HL-60 (cell line): ENCODE data around the gene NOS1AP.

Source experiments
- GABPA ChIP-seq: IDR thresholded peaks from 2 replicates; pipeline ENCODE4 v1.6.1; 2012; ENCODE audit warnings: low read depth
- POLR2AphosphoS5 ChIP-seq: IDR thresholded peaks from 2 replicates; pipeline ENCODE4 v1.6.1; 2012; ENCODE audit warnings: low read depth
- SPI1 ChIP-seq: IDR thresholded peaks from 2 replicates; pipeline ENCODE4 v1.6.1; 2012; ENCODE audit warnings: low read depth, mild to moderate bottlenecking, borderline replicate concordance
- TF ChIP-seq, protein P1 (sequence below): IDR thresholded peaks from one replicate; pipeline ENCODE4 v1.5.1; 2011; ENCODE audit warnings: low read length, control low read depth, inconsistent platforms; ENCODE audit not compliant: insufficient read depth
- TF ChIP-seq, protein P2 (sequence below): IDR thresholded peaks from 2 replicates; pipeline ENCODE4 v1.6.1; 2012; ENCODE audit warnings: low read depth; ENCODE audit not compliant: insufficient replicate concordance

DNA sequence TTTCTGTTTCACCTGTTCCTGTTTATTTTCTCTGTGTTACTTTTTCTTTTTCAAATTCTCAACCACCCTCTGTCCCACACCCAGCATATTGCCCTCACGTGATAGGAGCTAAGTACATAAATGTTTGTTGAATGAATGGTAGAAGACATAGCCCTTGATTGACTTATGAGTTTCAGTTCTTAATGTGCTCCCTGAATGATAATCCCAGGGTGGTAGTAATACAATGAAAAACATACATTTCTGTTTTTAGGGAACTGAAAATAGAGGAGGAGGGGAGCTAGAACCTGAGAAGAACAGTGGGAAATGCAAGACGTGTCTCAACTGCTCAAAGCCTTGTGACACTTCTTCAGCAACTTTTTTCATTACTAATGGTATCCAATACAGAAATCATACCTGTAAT lies 160.1 kb downstream of the NOS1AP start:
- TF ChIP-seq, protein P1, sequence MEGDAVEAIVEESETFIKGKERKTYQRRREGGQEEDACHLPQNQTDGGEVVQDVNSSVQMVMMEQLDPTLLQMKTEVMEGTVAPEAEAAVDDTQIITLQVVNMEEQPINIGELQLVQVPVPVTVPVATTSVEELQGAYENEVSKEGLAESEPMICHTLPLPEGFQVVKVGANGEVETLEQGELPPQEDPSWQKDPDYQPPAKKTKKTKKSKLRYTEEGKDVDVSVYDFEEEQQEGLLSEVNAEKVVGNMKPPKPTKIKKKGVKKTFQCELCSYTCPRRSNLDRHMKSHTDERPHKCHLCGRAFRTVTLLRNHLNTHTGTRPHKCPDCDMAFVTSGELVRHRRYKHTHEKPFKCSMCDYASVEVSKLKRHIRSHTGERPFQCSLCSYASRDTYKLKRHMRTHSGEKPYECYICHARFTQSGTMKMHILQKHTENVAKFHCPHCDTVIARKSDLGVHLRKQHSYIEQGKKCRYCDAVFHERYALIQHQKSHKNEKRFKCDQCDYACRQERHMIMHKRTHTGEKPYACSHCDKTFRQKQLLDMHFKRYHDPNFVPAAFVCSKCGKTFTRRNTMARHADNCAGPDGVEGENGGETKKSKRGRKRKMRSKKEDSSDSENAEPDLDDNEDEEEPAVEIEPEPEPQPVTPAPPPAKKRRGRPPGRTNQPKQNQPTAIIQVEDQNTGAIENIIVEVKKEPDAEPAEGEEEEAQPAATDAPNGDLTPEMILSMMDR = no peak
- TF ChIP-seq POLR2AphosphoS5 (no peak), GABPA (no peak), SPI1 (peak; percentile 34; the same call in 1 of the 2 replicates)
- TF ChIP-seq, protein P2, sequence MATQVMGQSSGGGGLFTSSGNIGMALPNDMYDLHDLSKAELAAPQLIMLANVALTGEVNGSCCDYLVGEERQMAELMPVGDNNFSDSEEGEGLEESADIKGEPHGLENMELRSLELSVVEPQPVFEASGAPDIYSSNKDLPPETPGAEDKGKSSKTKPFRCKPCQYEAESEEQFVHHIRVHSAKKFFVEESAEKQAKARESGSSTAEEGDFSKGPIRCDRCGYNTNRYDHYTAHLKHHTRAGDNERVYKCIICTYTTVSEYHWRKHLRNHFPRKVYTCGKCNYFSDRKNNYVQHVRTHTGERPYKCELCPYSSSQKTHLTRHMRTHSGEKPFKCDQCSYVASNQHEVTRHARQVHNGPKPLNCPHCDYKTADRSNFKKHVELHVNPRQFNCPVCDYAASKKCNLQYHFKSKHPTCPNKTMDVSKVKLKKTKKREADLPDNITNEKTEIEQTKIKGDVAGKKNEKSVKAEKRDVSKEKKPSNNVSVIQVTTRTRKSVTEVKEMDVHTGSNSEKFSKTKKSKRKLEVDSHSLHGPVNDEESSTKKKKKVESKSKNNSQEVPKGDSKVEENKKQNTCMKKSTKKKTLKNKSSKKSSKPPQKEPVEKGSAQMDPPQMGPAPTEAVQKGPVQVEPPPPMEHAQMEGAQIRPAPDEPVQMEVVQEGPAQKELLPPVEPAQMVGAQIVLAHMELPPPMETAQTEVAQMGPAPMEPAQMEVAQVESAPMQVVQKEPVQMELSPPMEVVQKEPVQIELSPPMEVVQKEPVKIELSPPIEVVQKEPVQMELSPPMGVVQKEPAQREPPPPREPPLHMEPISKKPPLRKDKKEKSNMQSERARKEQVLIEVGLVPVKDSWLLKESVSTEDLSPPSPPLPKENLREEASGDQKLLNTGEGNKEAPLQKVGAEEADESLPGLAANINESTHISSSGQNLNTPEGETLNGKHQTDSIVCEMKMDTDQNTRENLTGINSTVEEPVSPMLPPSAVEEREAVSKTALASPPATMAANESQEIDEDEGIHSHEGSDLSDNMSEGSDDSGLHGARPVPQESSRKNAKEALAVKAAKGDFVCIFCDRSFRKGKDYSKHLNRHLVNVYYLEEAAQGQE = no peak
